ENCODE measurements around the gene TNFAIP8L3. TPM values are rescaled to one million over a fixed set of nuclear protein-coding genes. Genes with fewer than 3 reads are reported as not detected.

The TNFAIP8L3 gene
- total RNA-seq, 1 donor from 2014 or later: not detected

DNA sequence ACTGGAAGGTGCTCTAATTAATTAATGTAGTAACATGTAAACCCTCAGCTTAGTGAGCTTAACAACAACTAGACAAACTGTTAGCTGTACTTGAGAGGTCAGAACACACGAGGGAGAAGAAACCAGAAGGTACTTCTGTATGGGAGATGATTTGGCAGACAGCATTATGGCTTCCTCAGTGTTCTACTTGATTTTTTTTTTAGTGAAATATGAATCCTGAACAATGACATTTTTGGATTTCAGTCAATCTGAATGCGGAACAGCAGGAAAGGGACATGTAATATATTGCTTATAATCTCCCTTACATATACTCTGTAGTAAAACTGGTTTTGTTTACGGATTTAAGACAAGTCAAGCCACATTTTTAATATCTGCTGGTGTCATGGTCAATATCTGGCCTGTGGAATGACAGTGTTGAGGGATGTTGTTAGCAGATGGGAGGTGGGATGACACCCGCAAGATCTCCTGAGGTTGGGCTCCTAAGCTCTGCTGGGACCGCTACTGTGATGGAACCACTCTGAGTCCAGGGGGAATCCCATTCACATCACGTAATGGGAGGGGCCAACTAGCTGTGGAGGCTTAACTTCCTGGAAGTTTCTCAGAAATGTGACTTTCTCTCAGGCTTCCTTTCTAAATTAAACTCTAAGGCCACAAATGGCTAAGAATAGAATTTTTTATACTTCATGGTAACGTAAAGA is 18.7 kb downstream of the TNFAIP8L3 start:
- no peak overlapping the region for H3K4me3 ChIP-seq (ENCODE audit: low read depth, low read length)
- TF ChIP-seq, protein P1, sequence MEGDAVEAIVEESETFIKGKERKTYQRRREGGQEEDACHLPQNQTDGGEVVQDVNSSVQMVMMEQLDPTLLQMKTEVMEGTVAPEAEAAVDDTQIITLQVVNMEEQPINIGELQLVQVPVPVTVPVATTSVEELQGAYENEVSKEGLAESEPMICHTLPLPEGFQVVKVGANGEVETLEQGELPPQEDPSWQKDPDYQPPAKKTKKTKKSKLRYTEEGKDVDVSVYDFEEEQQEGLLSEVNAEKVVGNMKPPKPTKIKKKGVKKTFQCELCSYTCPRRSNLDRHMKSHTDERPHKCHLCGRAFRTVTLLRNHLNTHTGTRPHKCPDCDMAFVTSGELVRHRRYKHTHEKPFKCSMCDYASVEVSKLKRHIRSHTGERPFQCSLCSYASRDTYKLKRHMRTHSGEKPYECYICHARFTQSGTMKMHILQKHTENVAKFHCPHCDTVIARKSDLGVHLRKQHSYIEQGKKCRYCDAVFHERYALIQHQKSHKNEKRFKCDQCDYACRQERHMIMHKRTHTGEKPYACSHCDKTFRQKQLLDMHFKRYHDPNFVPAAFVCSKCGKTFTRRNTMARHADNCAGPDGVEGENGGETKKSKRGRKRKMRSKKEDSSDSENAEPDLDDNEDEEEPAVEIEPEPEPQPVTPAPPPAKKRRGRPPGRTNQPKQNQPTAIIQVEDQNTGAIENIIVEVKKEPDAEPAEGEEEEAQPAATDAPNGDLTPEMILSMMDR (conservative IDR thresholded peaks at IDR 0.05; ENCODE audit: low read depth, low read length): no peak
- DNase-seq (ENCODE audit: low read depth): no peak

DNA sequence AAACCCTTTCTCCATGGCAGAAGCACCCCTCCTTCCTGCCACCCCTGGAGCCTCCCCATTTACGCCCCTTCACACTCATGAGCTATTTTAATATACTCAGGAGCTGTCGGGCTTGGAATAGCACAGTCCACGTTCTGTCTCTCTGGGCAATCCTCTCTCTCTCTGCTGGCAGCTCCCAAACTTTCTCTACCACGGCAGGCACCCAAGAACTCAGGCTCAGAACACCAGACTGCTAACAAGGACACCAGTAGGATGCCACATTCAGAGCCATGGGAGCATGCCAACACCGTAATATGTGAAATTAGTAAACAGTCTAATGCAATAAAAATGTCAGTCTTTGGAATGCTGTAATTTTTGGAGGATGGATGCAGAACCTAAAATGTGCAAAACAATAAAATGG is 19.3 kb downstream of the TNFAIP8L3 start:
- TF ChIP-seq, protein P1 (conservative IDR thresholded peaks at IDR 0.05; ENCODE audit: low read depth, low read length): no peak
- H3K4me3 ChIP-seq (ENCODE audit: low read depth, low read length): no peak overlapping the region
- no peak for DNase-seq (ENCODE audit: low read depth)

DNA sequence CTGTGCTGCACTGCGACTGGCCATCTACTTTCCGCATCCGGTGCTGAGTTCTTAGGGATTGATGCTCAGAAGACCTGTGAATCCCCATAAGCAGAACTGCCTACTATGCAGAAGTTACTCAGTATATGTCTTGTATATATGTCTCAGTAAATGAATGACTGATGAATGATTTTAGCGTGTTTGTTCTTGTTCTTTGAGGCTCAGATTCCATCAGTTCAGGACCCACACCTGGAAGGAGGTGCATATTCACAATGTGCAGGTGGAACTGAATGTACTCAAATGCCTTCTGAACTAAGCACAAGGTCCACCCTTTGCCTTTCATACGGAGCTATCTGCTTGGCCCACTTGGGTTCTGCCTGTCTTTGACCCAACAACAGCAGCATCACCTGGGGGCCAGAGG is 19.8 kb downstream of the TNFAIP8L3 start:
- TF ChIP-seq, protein P1 (conservative IDR thresholded peaks at IDR 0.05; ENCODE audit: low read depth, low read length): no peak
- DNase-seq (ENCODE audit: low read depth): no peak
- no peak overlapping the region for H3K4me3 ChIP-seq (ENCODE audit: low read depth, low read length)

DNA sequence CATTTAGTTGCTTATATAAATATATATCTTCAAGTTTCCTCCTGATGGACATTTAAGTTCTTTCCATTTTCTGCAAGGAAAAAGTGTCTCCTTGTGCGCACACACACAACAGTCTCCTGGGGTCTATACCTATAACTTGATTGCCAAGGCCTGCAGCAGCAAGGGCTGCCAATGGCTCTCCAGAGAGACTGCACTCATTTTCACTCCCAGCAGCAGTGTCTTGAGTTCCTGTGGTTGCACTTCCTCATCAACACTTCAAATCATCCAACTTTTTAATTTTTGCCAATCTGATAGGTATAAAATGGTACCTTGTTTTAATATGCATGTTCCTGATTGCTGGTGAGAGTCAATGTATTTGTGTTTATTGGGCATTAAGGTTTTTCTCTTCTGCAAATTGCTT is 23.1 kb downstream of the TNFAIP8L3 start:
- TF ChIP-seq, protein P1 (conservative IDR thresholded peaks at IDR 0.05; ENCODE audit: low read depth, low read length): no peak
- DNase-seq (ENCODE audit: low read depth): no peak
- H3K4me3 ChIP-seq (ENCODE audit: low read depth, low read length): no peak overlapping the region

DNA sequence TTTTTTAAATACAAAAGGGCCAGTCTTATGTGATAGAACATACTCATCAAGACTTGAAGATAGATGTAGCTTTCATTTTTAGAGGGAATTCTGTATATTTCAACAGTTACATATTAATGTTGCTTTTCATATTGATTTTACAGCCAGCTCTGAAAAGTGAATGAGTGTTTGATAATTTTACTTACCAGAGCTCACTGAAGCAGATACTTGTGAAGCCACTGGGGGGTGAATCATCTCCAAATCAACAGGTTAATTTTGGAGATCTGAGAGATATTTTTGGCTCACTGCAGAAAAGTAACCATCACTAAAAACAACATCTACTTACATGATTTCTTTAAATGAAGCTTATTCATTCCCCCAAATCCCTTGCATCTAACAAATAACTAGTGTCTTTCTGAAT is 24.7 kb downstream of the TNFAIP8L3 start:
- no peak for DNase-seq (ENCODE audit: low read depth)
- TF ChIP-seq, protein P1 (conservative IDR thresholded peaks at IDR 0.05; ENCODE audit: low read depth, low read length): no peak

DNA sequence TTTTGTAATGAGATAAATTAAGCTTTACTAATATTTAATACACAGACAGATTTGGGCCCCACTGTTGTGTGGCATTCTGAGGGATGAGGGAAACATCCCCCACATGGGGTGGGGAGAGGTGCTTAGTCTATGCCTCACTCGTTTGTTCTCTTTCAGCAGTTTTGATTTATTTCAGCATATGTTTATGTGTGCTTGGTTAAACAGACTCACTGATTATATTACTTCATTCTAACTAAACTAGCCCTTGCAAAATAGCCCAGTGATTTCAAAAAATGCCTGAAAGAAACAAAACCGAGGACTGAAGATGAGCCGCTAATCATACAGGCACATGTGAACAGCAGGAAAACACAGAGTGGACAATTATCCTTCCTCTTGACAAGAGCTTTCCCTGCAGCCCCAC is 27.2 kb downstream of the TNFAIP8L3 start:
- H3K4me3 ChIP-seq (ENCODE audit: low read depth, low read length): no peak overlapping the region
- DNase-seq (ENCODE audit: low read depth): no peak
- TF ChIP-seq, protein P1 (conservative IDR thresholded peaks at IDR 0.05; ENCODE audit: low read depth, low read length): no peak

More for the DNA sequence above, 24.7 kb downstream of the TNFAIP8L3 start:
- no peak overlapping the region for H3K4me3 ChIP-seq (ENCODE audit: low read depth, low read length)

DNA sequence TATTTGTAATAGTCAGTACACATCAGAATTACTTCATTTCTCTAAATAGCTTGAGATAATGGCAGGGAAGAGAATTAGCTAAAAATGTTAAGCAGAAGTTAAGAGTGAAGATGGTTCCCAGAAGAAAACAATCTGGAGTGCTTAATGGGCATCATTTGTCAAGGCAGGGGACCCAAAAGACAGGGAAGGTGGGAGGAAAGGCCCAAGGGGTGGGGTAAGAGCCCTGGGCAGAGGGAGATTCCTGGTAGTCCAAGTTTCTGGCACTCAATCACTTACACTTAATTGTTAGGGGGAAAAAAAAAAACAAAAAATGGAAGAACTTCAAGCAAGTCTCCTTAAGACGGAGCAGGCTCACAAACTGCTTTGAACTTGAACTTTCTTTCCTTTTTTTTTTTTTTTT is 28.9 kb downstream of the TNFAIP8L3 start:
- no peak for DNase-seq (ENCODE audit: low read depth)
- TF ChIP-seq, protein P1 (conservative IDR thresholded peaks at IDR 0.05; ENCODE audit: low read depth, low read length): no peak
- no peak overlapping the region for H3K4me3 ChIP-seq (ENCODE audit: low read depth, low read length)
